ENCODE results near the gene HECTD3.
"Not testable (repeated sequence)": the region's sequence is repeated elsewhere in the genome, so short reads cannot be mapped to it uniquely, and the experiment has no call there.

Gene HECTD3

GRCh38 chr1:45013551-45014209 lies 2.6 kb upstream of the HECTD3 start:
- DNase-seq, result no peak

GRCh38 chr1:45012639-45013278 lies 1.6 kb upstream of the HECTD3 start:
- peak; percentile 29 for DNase-seq

- peak; percentile 97 for DNase-seq
Observed at GRCh38 chr1:45011837-45012638, 914 bp upstream of the HECTD3 start, which contains the start of gene UROD. TSS of gene UROD (plus strand) at chr1:45012254. CDS start at chr1:45012266, 12 bp downstream.

- peak; percentile 44 for DNase-seq
Observed at GRCh38 chr1:45009956-45010854, 919 bp downstream of the HECTD3 start.

GRCh38 chr1:45009296-45009865 lies 1.7 kb downstream of the HECTD3 start:
- DNase-seq, result no peak

- DNase-seq, result no peak
Observed at GRCh38 chr1:45008516-45008915, 2.6 kb downstream of the HECTD3 start.

GRCh38 chr1:45008076-45008475 lies 3.0 kb downstream of the HECTD3 start:
- DNase-seq, result no peak

GRCh38 chr1:45007311-45007710 lies 3.8 kb downstream of the HECTD3 start:
- no peak for DNase-seq

- DNase-seq, result no peak
Observed at GRCh38 chr1:45005761-45006160, 5.4 kb downstream of the HECTD3 start.

- no peak for DNase-seq
Observed at GRCh38 chr1:45004281-45004920, 6.7 kb downstream of the HECTD3 start.

GRCh38 chr1:45003741-45004140 lies 7.4 kb downstream of the HECTD3 start:
- DNase-seq, result no peak

GRCh38 chr1:45002650-45003645 lies 8.2 kb downstream of the HECTD3 start:
- DNase-seq, result no peak

GRCh38 chr1:45001576-45001975 lies 9.5 kb downstream of the HECTD3 start:
- not testable (repeated sequence) for DNase-seq

GRCh38 chr1:45001011-45001481 lies 10.1 kb downstream of the HECTD3 start:
- no peak for DNase-seq

- no peak for DNase-seq
Observed at GRCh38 chr1:44999232-44999631, 11.9 kb downstream of the HECTD3 start.

- DNase-seq, result no peak
Observed at GRCh38 chr1:44995467-44996238, 15.5 kb downstream of the HECTD3 start.

GRCh38 chr1:44994309-44994898 lies 16.7 kb downstream of the HECTD3 start:
- no peak for DNase-seq

- DNase-seq, result no peak
Observed at GRCh38 chr1:44988531-44989156, 22.5 kb downstream of the HECTD3 start.

Data from DMS153 (cell line).